GM12801 (cell line): ENCODE measurements around the gene LIN7B.

ENCODE experiments used
- TF ChIP-seq, protein P1 (sequence below): IDR thresholded peaks from one replicate; pipeline ENCODE4 v1.5.1; 2011; ENCODE audit warnings: control low read depth; ENCODE audit not compliant: insufficient read length; ENCODE audit errors: extremely low read depth

LIN7B gene

DNA sequence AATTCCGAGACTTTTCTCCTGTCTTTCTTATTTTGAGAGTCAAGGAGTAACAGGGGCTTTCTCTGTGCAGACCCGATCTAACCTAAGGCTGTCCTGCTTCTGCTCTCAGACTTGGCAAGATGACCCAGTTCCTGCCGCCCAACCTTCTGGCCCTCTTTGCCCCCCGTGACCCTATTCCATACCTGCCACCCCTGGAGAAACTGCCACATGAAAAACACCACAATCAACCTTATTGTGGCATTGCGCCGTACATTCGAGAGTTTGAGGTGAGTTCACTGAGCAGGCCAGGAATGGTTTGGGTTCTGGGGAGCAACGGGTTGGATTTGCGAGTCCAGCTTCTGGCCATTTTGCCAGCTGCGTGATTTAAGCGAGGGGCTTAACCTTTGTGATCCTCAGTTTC is 27.9 kb upstream of the LIN7B start:
- TF ChIP-seq, protein P1, sequence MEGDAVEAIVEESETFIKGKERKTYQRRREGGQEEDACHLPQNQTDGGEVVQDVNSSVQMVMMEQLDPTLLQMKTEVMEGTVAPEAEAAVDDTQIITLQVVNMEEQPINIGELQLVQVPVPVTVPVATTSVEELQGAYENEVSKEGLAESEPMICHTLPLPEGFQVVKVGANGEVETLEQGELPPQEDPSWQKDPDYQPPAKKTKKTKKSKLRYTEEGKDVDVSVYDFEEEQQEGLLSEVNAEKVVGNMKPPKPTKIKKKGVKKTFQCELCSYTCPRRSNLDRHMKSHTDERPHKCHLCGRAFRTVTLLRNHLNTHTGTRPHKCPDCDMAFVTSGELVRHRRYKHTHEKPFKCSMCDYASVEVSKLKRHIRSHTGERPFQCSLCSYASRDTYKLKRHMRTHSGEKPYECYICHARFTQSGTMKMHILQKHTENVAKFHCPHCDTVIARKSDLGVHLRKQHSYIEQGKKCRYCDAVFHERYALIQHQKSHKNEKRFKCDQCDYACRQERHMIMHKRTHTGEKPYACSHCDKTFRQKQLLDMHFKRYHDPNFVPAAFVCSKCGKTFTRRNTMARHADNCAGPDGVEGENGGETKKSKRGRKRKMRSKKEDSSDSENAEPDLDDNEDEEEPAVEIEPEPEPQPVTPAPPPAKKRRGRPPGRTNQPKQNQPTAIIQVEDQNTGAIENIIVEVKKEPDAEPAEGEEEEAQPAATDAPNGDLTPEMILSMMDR: no peak

DNA sequence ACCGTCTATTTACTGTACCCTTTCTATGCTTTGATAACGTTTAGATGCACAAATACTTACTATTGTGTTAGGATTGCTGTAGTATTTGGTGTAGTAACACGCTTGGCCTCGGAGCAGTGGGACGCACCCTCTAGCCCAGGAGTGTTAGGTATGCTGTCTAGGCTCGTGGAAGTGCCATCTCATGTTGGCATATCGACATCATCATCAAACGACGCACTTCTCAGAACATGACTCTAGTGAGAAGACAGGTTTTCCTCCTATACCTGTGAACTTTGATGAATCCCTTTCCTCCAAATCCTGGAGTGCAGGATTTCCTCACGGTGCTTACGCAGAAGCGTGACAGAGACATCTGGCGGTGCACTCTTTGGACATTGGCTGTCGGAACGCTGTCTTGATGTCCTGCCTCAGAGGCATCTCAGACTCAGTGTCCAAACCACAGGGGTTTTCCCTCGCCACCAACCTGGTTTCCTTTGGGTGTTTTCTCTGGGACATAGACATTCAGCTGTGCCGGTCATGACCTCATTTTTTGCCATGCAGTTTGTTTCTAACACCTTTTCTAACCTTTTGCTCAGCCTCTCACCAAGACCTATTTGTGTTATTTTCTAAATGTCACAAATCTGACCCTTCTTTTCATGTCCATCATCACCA is 22.7 kb upstream of the LIN7B start:
- TF ChIP-seq, protein P1: no peak

DNA sequence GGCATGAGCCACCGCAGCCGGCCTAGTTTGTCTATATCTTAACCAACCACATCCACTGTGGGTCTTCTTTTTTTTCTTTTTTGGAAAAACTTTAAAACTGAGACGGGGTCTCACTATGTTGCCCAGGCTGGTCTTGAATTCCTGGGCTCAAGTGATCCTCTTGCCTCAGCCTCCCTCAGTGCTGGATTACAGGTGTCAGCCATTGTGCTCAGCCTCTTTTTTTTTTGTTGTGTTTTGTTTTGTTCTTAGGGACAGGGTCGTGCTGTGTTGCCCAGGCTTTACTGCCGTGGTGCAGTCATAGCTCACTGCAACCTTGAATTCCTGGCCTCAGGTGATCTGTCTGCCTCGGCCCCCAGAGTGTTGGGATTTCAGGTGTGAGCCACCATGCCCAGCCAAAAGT is 21.5 kb upstream of the LIN7B start:
- TF ChIP-seq, protein P1: no peak

DNA sequence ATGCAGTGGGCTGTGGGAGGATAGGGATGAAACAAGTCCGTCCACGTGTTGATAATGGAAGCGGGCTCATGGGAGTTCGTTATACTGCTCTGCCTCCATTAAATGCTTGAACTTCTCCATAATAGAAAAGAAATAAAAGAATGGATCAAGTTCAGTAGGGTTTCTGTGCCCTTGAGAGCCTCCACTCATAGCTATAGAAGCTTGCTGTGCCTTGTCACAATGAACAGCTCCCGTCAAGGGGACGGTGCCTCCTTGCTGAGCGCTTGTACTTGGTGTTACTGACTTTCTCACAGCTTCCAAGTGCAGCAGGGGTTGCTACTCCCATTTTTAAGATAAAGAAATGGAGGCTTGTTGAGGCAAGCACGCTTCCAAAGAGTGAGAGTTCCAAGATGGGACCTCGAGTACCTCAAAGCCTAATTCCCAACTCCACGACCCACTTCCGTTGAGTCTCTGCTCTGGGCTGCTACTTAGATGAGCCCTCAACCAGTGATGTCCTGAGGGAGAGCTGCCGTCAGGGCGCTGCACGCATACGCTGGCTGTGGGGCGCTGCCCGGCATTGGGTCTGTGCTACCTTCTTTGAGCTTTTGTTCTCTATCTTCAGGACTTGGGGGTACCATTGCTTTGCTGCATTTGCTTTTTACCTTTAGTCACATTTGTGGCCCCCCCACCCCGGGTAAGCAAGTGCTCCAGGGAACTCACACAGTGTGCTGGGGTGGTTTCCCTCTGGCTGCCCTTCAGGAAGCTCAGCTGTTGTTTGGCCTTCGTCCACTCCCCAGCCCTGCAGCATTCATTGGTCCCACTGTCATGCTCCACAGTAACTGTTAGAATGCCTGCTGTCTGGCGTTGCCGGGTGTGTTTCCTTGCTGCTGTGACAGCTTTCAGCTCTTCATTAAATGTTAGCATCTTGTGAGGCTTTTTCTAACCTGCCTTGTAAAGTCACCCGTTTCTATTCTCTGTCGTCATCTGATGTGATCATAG is 19.4 kb upstream of the LIN7B start:
- TF ChIP-seq, protein P1: no peak

DNA sequence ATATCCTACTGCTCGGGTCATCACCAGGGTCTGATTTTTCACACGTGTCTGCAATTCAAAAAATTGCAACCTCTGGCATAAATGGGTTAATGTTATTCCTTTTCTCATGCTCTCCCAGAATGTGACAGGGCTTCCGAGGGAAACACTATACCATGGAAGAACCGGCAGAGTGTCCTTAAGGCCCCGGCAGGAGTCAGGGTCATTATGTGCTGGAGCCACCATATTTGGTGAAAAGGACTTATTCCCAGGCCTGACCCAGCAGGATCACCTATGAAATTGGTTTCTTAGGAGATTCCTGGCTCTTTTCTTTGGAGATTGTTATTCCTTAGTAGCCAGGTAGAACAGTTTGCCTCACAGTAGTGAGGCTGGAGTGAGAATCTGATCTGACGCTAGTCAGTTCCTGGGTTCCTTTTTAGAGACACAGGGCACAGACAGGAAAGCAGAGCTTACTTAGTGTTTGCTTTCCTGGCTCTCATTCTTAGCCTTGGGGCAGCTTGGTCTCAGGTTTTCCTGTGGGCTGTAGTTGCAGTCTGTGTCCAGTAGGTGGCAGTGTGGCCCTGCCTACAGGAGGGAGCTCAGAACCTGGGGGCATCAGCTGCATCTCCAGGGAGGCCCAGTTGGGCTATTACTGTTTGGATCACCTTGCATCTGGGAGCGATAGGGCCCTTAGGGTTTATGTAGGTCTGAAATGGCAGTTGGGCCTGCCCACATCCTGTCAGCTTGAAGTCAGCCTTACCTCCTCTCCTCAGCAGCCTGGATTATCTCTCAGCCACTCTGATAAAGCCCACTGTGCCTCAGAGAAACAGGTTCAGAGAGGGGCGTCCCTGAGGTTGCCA is 16.5 kb upstream of the LIN7B start:
- TF ChIP-seq, protein P1: peak; percentile 90

DNA sequence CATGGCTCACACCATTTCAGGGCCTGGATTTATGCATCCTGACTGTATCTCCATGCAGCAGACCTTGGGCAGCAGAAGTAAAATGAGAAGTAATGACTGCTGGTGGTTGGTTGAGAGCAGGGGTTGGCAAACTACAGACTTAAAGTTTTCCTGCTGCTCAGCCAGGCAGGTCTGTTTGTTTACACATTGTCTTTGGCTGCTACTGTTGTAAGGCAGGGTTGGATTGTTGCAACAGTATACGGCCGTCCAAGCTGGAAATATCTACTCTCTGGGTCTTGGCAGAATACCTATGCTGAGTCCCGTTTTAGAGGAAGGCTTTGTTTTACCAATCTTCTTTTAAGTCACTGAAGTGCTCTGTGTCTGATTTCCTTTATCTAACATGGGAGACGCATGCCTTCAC is 15.4 kb upstream of the LIN7B start:
- TF ChIP-seq, protein P1: no peak

DNA sequence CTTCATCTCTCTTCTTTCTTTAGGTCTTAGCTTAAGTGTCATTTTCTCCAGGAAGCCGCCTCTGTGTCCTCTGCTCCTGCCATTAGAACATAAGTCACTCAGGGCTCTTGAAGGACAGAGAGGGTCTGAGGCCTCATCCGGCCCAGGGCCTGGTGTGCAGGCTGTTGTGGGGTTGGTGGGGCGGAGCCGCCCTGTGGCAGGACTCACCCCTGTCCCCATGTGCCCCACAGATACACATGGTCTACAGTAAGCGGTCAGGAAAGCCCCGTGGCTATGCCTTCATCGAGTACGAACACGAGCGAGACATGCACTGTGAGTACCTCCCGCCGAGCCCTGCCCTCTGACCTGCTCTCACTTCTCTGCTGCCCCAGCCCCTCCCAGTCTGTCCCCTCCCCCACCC is 13.0 kb upstream of the LIN7B start:
- TF ChIP-seq, protein P1: no peak
